Adrenal gland (tissue), 5 donors: Measurements from ENCODE around the gene LYPD5.

Source experiments
- CTCF ChIP-seq, 6 experiments: fragments of 450-650 bp in 4 of 6; fragments of 200-600 bp in 2 of 6; sonication (generic) in 1 of 6; IDR thresholded peaks; 1 replicate in 5 of 6; 2 replicates in 1 of 6; pipeline versions ENCODE4 v1.5.1 to v1.8.0; 2016 to 2021; ENCODE audit warnings: antibody characterized with exemption in 6 of 6, mild to moderate bottlenecking in 2 of 6, moderate library complexity in 1 of 6
- POLR2A ChIP-seq, 2 donors: fragments of 450-650 bp; IDR thresholded peaks; one replicate each; pipeline ENCODE4 v1.6.1; 2017; ENCODE audit warnings: antibody characterized with exemption in 2 of 2, mild to moderate bottlenecking in 2 of 2, moderate library complexity in 1 of 2
- donor health status: DM: no; HTN: no; CAD: no.

- no peak for TF ChIP-seq CTCF (IDR thresholded peaks at IDR 0.05)
- TF ChIP-seq POLR2A (IDR thresholded peaks at IDR 0.05): no peak
Observed at GRCh38 chr19:43748205-43748594, 54.0 kb downstream of the LYPD5 start.
